GM12878 (cell line): Measurements from ENCODE around the gene CDC42SE2. TPM values are rescaled to one million over a fixed set of nuclear protein-coding genes. Genes with fewer than 3 reads are reported as not detected.

ENCODE experiments used
- ATAC-seq: fragments of 200-7000 bp; cut with Tn5 transposase; 3 replicates; pipeline ENCODE4 v1.9.1; 2020; ENCODE audit warnings: mild to moderate bottlenecking, moderate library complexity
- BruUV-seq: library from RNA; stranded (reverse); fragments of 400-500 nt; replicated peaks from 2 replicates; lab custom pipeline; 2021; lab: Mats Ljungman, UMichigan
- CTCF ChIA-PET: fragments of 300-600 bp; sonication (Branson Sonifier 250); formaldehyde crosslinking; extraction: SDS; loops from one replicate; lab custom pipeline; 2021; ENCODE audit warnings: inconsistent platforms; lab: Yijun Ruan, JAX
- POLR2A ChIA-PET: fragments of 350-600 bp; formaldehyde crosslinking; extraction: SDS; loops from one replicate; lab custom pipeline; 2021; ENCODE audit warnings: inconsistent platforms; lab: Charles Lee
- RAD21 ChIA-PET: fragments of 300-600 bp; sonication (Branson Sonifier 250); formaldehyde crosslinking; loops from one replicate; lab custom pipeline; 2023; ENCODE audit warnings: antibody characterized with exemption; ENCODE audit not compliant: unreplicated experiment; lab: Charles Lee
- SMC1A ChIA-PET: fragments of 300-600 bp; sonication (Branson Sonifier 250); formaldehyde crosslinking; loops from one replicate; lab custom pipeline; 2023; ENCODE audit not compliant: unreplicated experiment, uncharacterized antibody; lab: Charles Lee
- DNase-seq: peaks from one replicate; pipeline ENCODE4 v3.0.0-alpha.2; 2011; ENCODE audit warnings: low read depth, low spot score
- FAIRE-seq: peaks from 3 replicates; lab custom pipeline; 2011; peaks lifted over from hg19 to GRCh38; lab: Jason Lieb, UNC
- H2AFZ ChIP-seq: 2 replicates; pipeline ENCODE4 v1.6.0; 2011; ENCODE audit warnings: low read depth, low read length, control low read depth; ENCODE audit not compliant: control insufficient read depth
- H3K27ac ChIP-seq: 2 replicates; pipeline ENCODE4 v1.5.1; 2011; ENCODE audit warnings: control low read depth; ENCODE audit not compliant: control insufficient read depth, insufficient read depth
- H3K27me3 ChIP-seq, 2 experiments: replicated peaks in 1 of 2; 2 replicates each; pipeline versions ENCODE4 v1.6.0 to v1.6.1; 2011; ENCODE audit warnings: low read length in 1 of 2; ENCODE audit not compliant: control insufficient read depth in 2 of 2, insufficient read depth in 2 of 2
- H3K36me3 ChIP-seq, 2 experiments: 2 replicates each; pipeline ENCODE4 v1.5.1; 2011; ENCODE audit warnings: low read length in 1 of 2; ENCODE audit not compliant: control insufficient read depth in 2 of 2, insufficient read depth in 2 of 2
- H3K4me1 ChIP-seq: 2 replicates; pipeline ENCODE4 v1.6.1; 2011; ENCODE audit warnings: mild to moderate bottlenecking, low read length, moderate library complexity, mixed read lengths; ENCODE audit not compliant: control insufficient read depth, insufficient read depth
- H3K4me2 ChIP-seq: 2 replicates; pipeline ENCODE4 v1.6.0; 2011; ENCODE audit warnings: control low read depth; ENCODE audit not compliant: control insufficient read depth, insufficient read depth
- H3K4me3 ChIP-seq: fragments of 200-600 bp; sonication (generic); 2 replicates; pipeline ENCODE4 v1.5.1; 2016
- H3K79me2 ChIP-seq: 2 replicates; pipeline ENCODE4 v1.6.0; 2011; ENCODE audit warnings: low read length; ENCODE audit not compliant: control insufficient read depth, insufficient read depth
- H3K9ac ChIP-seq: 2 replicates; pipeline ENCODE4 v1.8.0; 2011; ENCODE audit warnings: low read length, control low read depth, mixed read lengths; ENCODE audit not compliant: control insufficient read depth, insufficient read depth
- H3K9me3 ChIP-seq: replicated peaks from 3 replicates; pipeline ENCODE4 v1.5.1; 2011; ENCODE audit warnings: mild to moderate bottlenecking, low read length; ENCODE audit not compliant: control insufficient read depth, insufficient read depth
- H4K20me1 ChIP-seq: 2 replicates; pipeline ENCODE4 v1.6.0; 2011; ENCODE audit not compliant: control insufficient read depth, insufficient read depth
- BMI1 ChIP-seq: fragments of 450-650 bp; IDR thresholded peaks from 2 replicates; pipeline ENCODE4 v1.6.1; 2016; ENCODE audit warnings: mild to moderate bottlenecking, moderate library complexity, borderline replicate concordance
- CREM ChIP-seq: IDR thresholded peaks from 2 replicates; pipeline ENCODE4 v1.6.1; 2014; ENCODE audit warnings: antibody characterized with exemption, low read depth
- EZH2 ChIP-seq: IDR thresholded peaks from 2 replicates; pipeline ENCODE4 v1.6.1; 2012; ENCODE audit warnings: low read depth, mild to moderate bottlenecking, control low read depth, inconsistent platforms, low read length, borderline replicate concordance; ENCODE audit not compliant: control insufficient read depth
- NKRF ChIP-seq: fragments of 450-650 bp; conservative IDR thresholded peaks from 2 replicates; pipeline ENCODE4 v1.6.1; 2017; ENCODE audit warnings: mild to moderate bottlenecking, moderate library complexity
- RUNX3 ChIP-seq: IDR thresholded peaks from 2 replicates; pipeline ENCODE4 v1.6.1; 2012; ENCODE audit warnings: low read length, inconsistent platforms
- TBL1XR1 ChIP-seq: IDR thresholded peaks from 2 replicates; pipeline ENCODE4 v1.6.1; 2012; ENCODE audit warnings: low read depth, low read length, improper control_type of control experiment
- ZNF274 ChIP-seq: IDR thresholded peaks from one replicate; pipeline ENCODE4 v1.8.0; 2011; ENCODE audit not compliant: insufficient read length, insufficient read depth
- ZNF384 ChIP-seq: IDR thresholded peaks from 2 replicates; pipeline ENCODE4 v1.6.1; 2012; ENCODE audit warnings: low read depth, mild to moderate bottlenecking, low read length, improper control_type of control experiment, borderline replicate concordance
- ZNF592 ChIP-seq: fragments of 450-650 bp; IDR thresholded peaks from 2 replicates; pipeline ENCODE4 v1.6.1; 2017; ENCODE audit warnings: mild to moderate bottlenecking, moderate library complexity
- ZZZ3 ChIP-seq: IDR thresholded peaks from 2 replicates; pipeline ENCODE4 v1.6.1; 2011; ENCODE audit warnings: low read depth; ENCODE audit not compliant: control insufficient read depth, insufficient read length
- WGBS: methylation state at CpG from one replicate; pipeline ENCODE4 v1.1.6; 2016; ENCODE audit warnings: low lambda C conversion rate; ENCODE audit not compliant: insufficient replicate concordance, insufficient coverage; ENCODE audit errors: missing lambda C conversion rate; 5-methylcytosine and 5-hydroxymethylcytosine counted together
- in situ Hi-C: fragments of 300-500 bp; cut with MboI; formaldehyde crosslinking; loops from 9 replicates; pipeline ENCODE4 v1.14.3; 2018; ENCODE audit warnings: mixed read lengths
- intact Hi-C: fragments of 100-400 bp; cut with micrococcal nuclease; formaldehyde crosslinking; loops from one replicate; pipeline ENCODE4 v1.14.2; 2022; ENCODE audit not compliant: unreplicated experiment
- polyA plus RNA-seq, 11 experiments: library from polyadenylated mRNA; depleted of rRNA in 4 of 11; unstranded in 6 of 11; stranded (reverse) in 5 of 11; fragments of >200 nt; fragmentation: Nextera tagmentation in 4 of 11; fragmentation: Illumina TruSeq in 1 of 11; extraction: Ambion mirVana in 4 of 11; extraction: Trizol in 1 of 11; gene quantifications; 1 replicate in 1 of 11; 2 replicates in 10 of 11; pipeline versions ENCODE4 v1.2.1 to v1.2.3, GENCODE V29; 2011 to 2016; ENCODE audit warnings: inconsistent platforms in 2 of 11, missing spikeins in 2 of 11, low read depth in 1 of 11
- total RNA-seq, 4 experiments: library from RNA; depleted of rRNA in 3 of 4; stranded (reverse); fragments of >200 nt in 3 of 4; fragmentation: Illumina TruSeq in 1 of 4; extraction: Trizol in 1 of 4; gene quantifications; 2 replicates each; pipeline versions ENCODE4 v1.2.1 to v1.2.3, GENCODE V29; 2013 to 2021
- TF ChIP-seq, protein P1 (sequence below): IDR thresholded peaks from 2 replicates; pipeline ENCODE4 v1.6.1; 2011; ENCODE audit warnings: low read depth, low read length, improper control_type of control experiment, borderline replicate concordance
- TF ChIP-seq, protein P2 (sequence below): fragments of 450-650 bp; IDR thresholded peaks from 2 replicates; pipeline ENCODE4 v1.6.1; 2017; ENCODE audit warnings: low read depth, mild to moderate bottlenecking, moderate library complexity

CDC42SE2 gene
- total and polyA plus RNA-seq, 10 of the 15 experiments (the other 5 are each of a cell fraction or from before 2014, with no cell fraction given) = 57.0 to 148 (median 80.3) TPM

- TF ChIP-seq ZNF592 (no peak), BMI1 (no peak)
Observed at GRCh38 chr5:131367219-131367860, 103.5 kb downstream of the CDC42SE2 start (continued).

- no peak for FAIRE-seq
- H3K36me3 ChIP-seq = peaks cover 2 to 23% of the 10 kb centered on the region in 2 experiments
- in situ Hi-C loops = no loop called here
- WGBS = 97% methylated on average over 4 of the region's 4 CpGs
- no peak for DNase-seq
- ChIA-PET SMC1A (interaction anchor here (0.8 to 2.2 kb wide), 6 partner anchors 10 to 106 kb away, joined by 3 to 9 read pairs (median 6); no protein-coding TSS in a partner anchor), POLR2A (interaction anchor here (1.0 to 2.2 kb wide), 2 partner anchors 9 to 10 kb away, joined by 5 to 8 read pairs; no protein-coding TSS in a partner anchor), CTCF (interaction anchor here (0.6 to 1.4 kb wide), 4 partner anchors 8 to 96 kb away, joined by 3 read pairs; no protein-coding TSS in a partner anchor), RAD21 (interaction anchor here (1.0 kb wide), 1 partner anchor 9 kb away, joined by 3 read pairs; no protein-coding TSS in a partner anchor)
- peaks cover 4% of the 10 kb centered on the region; the same call in 2 of the 3 replicates for H3K9me3 ChIP-seq
- no peak overlapping the region for H3K9ac ChIP-seq
- H3K4me3 ChIP-seq = no peak overlapping the region
- H3K27ac ChIP-seq = no peak overlapping the region
- no peaks in the 10 kb centered on the region for H3K27me3 ChIP-seq
- no peak for ATAC-seq
- no peaks in the 10 kb centered on the region; the same call in 1 of the 2 replicates for H4K20me1 ChIP-seq
- peaks cover 26% of the 10 kb centered on the region for H3K4me1 ChIP-seq
- intact Hi-C loops = no loop called here
- H3K4me2 ChIP-seq = no peak overlapping the region
- H3K79me2 ChIP-seq = peaks cover 92% of the 10 kb centered on the region
- BruUV-seq = no TSS peak
- H2AFZ ChIP-seq = no peak overlapping the region
- TF ChIP-seq EZH2 = no peak
- TF ChIP-seq CREM = no peak
- TF ChIP-seq, protein P1, sequence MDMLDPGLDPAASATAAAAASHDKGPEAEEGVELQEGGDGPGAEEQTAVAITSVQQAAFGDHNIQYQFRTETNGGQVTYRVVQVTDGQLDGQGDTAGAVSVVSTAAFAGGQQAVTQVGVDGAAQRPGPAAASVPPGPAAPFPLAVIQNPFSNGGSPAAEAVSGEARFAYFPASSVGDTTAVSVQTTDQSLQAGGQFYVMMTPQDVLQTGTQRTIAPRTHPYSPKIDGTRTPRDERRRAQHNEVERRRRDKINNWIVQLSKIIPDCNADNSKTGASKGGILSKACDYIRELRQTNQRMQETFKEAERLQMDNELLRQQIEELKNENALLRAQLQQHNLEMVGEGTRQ = no peak
- TF ChIP-seq ZNF384 = no peak
- TF ChIP-seq, protein P2, sequence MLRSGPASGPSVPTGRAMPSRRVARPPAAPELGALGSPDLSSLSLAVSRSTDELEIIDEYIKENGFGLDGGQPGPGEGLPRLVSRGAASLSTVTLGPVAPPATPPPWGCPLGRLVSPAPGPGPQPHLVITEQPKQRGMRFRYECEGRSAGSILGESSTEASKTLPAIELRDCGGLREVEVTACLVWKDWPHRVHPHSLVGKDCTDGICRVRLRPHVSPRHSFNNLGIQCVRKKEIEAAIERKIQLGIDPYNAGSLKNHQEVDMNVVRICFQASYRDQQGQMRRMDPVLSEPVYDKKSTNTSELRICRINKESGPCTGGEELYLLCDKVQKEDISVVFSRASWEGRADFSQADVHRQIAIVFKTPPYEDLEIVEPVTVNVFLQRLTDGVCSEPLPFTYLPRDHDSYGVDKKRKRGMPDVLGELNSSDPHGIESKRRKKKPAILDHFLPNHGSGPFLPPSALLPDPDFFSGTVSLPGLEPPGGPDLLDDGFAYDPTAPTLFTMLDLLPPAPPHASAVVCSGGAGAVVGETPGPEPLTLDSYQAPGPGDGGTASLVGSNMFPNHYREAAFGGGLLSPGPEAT = no peak
- no peak for TF ChIP-seq NKRF
- TF ChIP-seq ZNF274 = no peak
- no peak for TF ChIP-seq RUNX3
- no peak for TF ChIP-seq ZZZ3
- TF ChIP-seq TBL1XR1 = no peak
Observed at GRCh38 chr5:131368866-131369265, 105.0 kb downstream of the CDC42SE2 start.
